ENCODE measurements around the gene CNTFR. TPM values are rescaled to one million over a fixed set of nuclear protein-coding genes. Genes with fewer than 3 reads are reported as not detected.
A peak's percentile ranks its signal among the peaks of the same experiment; 100 is the strongest.

Gene CNTFR
- total RNA-seq, 2 donors from 2014 or later, result 2.7 to 13.3 TPM

DNA sequence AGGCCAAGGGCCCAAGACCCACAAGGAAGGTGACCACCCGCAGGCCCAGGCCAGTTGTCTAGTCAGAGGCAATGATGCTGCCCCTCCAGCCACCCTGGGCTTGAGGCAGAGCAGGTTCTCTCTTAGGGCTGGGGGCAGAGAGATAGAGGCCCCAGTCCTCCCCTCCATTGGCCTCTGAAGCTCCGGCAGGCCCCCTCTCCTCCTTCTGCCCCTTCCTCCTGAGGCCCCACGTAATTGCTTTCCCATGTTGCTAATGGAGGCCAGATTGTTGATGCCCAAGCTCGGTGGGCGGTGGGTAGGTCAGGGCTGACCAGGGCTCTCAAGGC, 40.2 kb downstream of the CNTFR start:
- TF ChIP-seq POLR2A (IDR thresholded peaks at IDR 0.05), result no peak
- TF ChIP-seq, protein P1, sequence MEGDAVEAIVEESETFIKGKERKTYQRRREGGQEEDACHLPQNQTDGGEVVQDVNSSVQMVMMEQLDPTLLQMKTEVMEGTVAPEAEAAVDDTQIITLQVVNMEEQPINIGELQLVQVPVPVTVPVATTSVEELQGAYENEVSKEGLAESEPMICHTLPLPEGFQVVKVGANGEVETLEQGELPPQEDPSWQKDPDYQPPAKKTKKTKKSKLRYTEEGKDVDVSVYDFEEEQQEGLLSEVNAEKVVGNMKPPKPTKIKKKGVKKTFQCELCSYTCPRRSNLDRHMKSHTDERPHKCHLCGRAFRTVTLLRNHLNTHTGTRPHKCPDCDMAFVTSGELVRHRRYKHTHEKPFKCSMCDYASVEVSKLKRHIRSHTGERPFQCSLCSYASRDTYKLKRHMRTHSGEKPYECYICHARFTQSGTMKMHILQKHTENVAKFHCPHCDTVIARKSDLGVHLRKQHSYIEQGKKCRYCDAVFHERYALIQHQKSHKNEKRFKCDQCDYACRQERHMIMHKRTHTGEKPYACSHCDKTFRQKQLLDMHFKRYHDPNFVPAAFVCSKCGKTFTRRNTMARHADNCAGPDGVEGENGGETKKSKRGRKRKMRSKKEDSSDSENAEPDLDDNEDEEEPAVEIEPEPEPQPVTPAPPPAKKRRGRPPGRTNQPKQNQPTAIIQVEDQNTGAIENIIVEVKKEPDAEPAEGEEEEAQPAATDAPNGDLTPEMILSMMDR (IDR thresholded peaks at IDR 0.05), result no peak
- TF ChIP-seq POLR2AphosphoS5 (IDR thresholded peaks at IDR 0.05), result no peak
- intact Hi-C loops (cut with DNase I), result loop anchor here (5.0 kb wide), 1 partner anchor 47 kb away; no protein-coding TSS in a partner anchor
- peaks cover 6% of the 10 kb centered on the region for H3K4me1 ChIP-seq (replicated peaks)

DNA sequence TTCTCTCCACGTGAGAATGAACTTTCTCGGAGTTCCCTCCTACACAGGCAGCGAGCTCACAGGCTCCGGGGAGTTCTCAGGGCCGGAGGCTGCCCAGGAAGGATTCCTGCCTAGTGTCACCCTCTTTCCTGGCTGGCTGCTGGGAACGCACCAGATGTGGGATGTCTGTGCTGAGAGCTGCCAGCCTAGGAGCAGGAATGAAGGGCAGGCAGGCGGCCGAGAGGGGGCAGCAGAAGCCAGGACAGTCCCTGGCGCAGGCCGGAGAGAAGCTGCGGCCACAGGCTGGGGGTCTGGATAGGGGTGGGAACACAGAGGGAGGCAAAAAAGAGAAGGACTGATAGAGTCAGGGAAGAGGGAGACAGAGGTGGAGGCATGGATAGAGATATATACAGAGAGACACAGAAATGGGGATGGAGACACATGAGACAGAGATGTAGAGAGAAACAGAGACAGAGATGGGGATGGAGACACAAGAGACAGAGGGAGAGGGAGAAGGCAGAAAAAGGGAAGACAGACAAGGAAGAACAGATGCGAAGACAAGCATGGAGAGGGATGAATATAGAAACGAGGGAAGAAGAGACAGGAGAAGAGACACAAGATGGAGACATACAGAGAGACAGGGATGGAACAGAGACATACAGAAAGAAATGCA, 41.4 kb downstream of the CNTFR start:
- Histone ChIP-seq H3K4me3 (no peak overlapping the region), H3K9me3 (no peaks in the 10 kb centered on the region), H3K27ac (no peak overlapping the region), H3K27me3 (replicated peaks; ENCODE audit: insufficient read depth) (no peaks in the 10 kb centered on the region), H3K36me3 (no peaks in the 10 kb centered on the region), H3K4me1 (replicated peaks) (peaks cover 6% of the 10 kb centered on the region)
- intact Hi-C loops (cut with DNase I), result loop anchor here (1.0 to 5.0 kb wide), 4 partner anchors 43 to 215 kb away; no protein-coding TSS in a partner anchor
- TF ChIP-seq, protein P1 (IDR thresholded peaks at IDR 0.05), result peak; percentile 71 to 89 (median 81)
- peak; percentile 28 for TF ChIP-seq POLR2AphosphoS5 (IDR thresholded peaks at IDR 0.05)
- TF ChIP-seq POLR2A (IDR thresholded peaks at IDR 0.05), result no peak
- DNase-seq (ENCODE audit: low spot score), result peak; percentile 63
- 14% methylated on average over 13 of the region's 13 CpGs for WGBS

More for the DNA sequence above, 40.2 kb downstream of the CNTFR start:
- H3K27me3 ChIP-seq (replicated peaks; ENCODE audit: insufficient read depth), result no peaks in the 10 kb centered on the region
- no peaks in the 10 kb centered on the region for H3K9me3 ChIP-seq
- no peak for DNase-seq (ENCODE audit: low spot score)
- no peak overlapping the region for H3K27ac ChIP-seq
- H3K36me3 ChIP-seq, result no peaks in the 10 kb centered on the region
- 91% methylated on average over 5 of the region's 5 CpGs for WGBS
- no peak overlapping the region for H3K4me3 ChIP-seq

DNA sequence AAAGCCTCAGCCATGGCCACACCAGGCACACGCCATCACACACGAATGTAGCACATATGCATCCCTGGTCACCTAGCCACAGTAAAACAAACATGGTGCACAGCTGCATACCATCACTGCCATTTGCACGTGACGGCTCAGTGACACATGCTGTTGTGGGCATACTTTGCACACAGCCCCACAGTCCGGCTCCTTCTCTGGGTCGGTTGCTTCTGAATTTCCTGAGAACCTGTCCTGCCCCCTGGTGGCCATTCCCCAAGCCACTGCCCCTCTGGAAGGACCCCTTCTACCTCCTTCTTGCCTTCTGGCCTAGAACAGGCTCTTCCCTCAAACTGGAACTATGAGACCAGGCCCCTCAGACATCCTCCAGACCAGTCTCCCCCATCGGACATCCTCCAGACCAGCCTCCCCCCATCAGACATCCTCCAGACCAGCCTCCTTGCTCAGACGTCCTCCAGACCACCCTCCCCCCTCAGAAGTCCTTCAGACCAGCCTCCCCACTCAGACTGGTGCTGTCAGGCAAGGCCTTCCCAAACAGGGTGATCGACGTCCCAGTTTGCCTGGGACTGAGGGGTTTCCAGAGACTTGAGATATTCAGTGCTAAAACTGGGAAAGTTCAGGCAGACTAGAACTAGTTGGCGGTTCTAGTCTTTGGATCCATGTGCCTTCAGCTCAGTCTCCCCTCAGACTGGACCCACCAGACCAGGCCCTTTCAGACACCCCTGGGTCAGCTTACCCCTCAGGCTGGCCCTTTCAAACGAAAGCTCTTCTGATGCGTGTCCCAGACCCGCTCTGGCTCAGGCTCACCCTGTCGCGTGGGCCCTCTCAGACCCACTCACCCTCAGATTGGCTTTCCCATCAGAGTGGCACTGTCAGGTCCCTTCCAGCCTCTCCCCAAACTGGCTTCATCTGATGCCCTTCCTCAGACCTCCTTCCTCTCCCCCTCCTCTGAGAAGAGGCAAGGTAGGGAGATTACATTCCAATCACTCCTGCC, 42.4 kb downstream of the CNTFR start:
- H3K4me1 ChIP-seq (replicated peaks), result peaks cover 6% of the 10 kb centered on the region
- H3K27ac ChIP-seq, result no peak overlapping the region
- TF ChIP-seq POLR2A (IDR thresholded peaks at IDR 0.05) (no peak), POLR2AphosphoS5 (IDR thresholded peaks at IDR 0.05) (peak; percentile 14)
- TF ChIP-seq, protein P1 (IDR thresholded peaks at IDR 0.05), result peak; percentile 64 to 89 (median 78)
- no peaks in the 10 kb centered on the region for H3K36me3 ChIP-seq
- H3K9me3 ChIP-seq, result no peaks in the 10 kb centered on the region
- H3K4me3 ChIP-seq, result no peak overlapping the region
- intact Hi-C loops (cut with DNase I), result loop anchor here (2.0 to 5.0 kb wide), 3 partner anchors 45 to 214 kb away; no protein-coding TSS in a partner anchor
- DNase-seq (ENCODE audit: low spot score), result peak; percentile 63
- 66% methylated on average over 16 of the region's 16 CpGs for WGBS
- H3K27me3 ChIP-seq (replicated peaks; ENCODE audit: insufficient read depth), result no peaks in the 10 kb centered on the region

DNA sequence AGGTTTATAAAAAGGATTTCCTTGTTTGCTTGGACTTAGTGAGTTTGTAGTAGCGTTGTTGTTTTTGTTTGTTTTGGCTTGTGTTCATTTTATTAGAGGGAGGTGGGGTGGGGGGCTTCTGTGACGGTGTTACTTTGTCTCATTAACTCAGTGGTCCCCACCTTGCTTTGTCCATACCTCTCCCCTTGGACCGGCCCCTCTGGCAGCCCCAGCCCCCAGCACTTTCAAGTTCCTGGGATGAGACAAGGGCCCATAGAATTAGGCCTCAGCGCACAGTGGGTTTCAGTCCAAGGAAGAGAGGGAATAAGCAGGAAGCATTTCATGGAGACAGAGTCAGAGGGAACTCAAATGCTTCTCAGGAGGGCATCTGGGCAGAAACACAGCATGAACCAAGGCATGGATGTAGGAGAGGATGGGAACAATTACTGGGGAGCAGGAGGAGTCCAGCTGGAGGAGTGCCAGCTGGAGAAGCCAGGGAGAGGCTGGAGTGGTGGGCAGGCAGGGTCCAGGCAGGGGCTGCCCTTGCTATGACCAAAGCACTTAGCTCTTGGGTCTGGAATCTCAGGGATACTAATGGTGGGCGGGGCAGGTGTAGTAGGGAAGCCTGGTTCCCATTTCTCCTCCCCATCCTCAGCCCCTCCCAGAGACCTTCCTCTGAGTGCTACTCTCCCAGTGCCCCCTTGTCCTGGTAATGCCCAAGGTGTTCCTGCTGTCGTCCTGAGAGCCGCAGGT, 43.3 kb downstream of the CNTFR start:
- H3K27ac ChIP-seq, result peak overlapping the region in 1 of 2 donors; percentile 46
- intact Hi-C loops (cut with DNase I), result loop anchor here (2.0 to 5.0 kb wide), 3 partner anchors 44 to 213 kb away; no protein-coding TSS in a partner anchor
- DNase-seq (ENCODE audit: low spot score), result no peak

More for the DNA sequence above, 43.3 kb downstream of the CNTFR start:
- H3K27me3 ChIP-seq (replicated peaks; ENCODE audit: insufficient read depth), result no peaks in the 10 kb centered on the region
- WGBS, result 76% methylated on average over 7 of the region's 7 CpGs
- no peak overlapping the region for H3K4me3 ChIP-seq
- H3K4me1 ChIP-seq (replicated peaks), result peaks cover 6% of the 10 kb centered on the region
- no peaks in the 10 kb centered on the region for H3K9me3 ChIP-seq
- no peaks in the 10 kb centered on the region for H3K36me3 ChIP-seq
- no peak for TF ChIP-seq POLR2A (IDR thresholded peaks at IDR 0.05)
- TF ChIP-seq, protein P1 (IDR thresholded peaks at IDR 0.05), result no peak
- no peak for TF ChIP-seq POLR2AphosphoS5 (IDR thresholded peaks at IDR 0.05)
